ENCODE results near the gene HDAC4. TPM values are rescaled to one million over a fixed set of nuclear protein-coding genes. Genes with fewer than 3 reads are reported as not detected.
"Not testable (repeated sequence)": the region's sequence is repeated elsewhere in the genome, so short reads cannot be mapped to it uniquely, and the experiment has no call there.

HDAC4 gene
- polyA plus RNA-seq, 10 donors: 10.2 to 15.4 (median 11.9) TPM

DNA sequence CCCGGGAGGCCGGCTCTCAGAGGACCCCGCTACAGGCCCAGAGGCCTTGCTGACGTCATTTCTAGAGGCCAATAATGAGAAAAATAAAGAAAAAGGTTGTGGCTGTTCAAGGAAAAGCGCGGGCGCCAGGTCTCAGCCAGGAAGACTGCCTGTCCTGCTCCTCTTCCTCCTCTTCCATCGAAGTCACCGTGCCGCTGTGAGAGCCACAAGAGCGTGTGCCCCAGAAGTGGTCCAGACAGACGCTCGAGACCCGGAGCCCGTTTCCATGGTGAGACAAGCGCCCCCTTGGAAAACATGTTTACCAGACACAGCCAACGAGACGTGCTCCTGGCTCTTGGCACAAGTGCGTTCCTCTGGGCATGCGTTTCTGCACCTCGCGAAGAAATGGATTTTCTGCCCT is 210.5 kb downstream of the HDAC4 start:
- no peak for DNase-seq

GRCh38 chr2:239189711-239190131 is 211.1 kb downstream of the HDAC4 start:
- no peak for DNase-seq

- no peak for DNase-seq
Measured at GRCh38 chr2:239188536-239188935, 212.3 kb downstream of the HDAC4 start.

- no peak for DNase-seq
Measured at GRCh38 chr2:239187464-239188253, 213.2 kb downstream of the HDAC4 start.

DNA sequence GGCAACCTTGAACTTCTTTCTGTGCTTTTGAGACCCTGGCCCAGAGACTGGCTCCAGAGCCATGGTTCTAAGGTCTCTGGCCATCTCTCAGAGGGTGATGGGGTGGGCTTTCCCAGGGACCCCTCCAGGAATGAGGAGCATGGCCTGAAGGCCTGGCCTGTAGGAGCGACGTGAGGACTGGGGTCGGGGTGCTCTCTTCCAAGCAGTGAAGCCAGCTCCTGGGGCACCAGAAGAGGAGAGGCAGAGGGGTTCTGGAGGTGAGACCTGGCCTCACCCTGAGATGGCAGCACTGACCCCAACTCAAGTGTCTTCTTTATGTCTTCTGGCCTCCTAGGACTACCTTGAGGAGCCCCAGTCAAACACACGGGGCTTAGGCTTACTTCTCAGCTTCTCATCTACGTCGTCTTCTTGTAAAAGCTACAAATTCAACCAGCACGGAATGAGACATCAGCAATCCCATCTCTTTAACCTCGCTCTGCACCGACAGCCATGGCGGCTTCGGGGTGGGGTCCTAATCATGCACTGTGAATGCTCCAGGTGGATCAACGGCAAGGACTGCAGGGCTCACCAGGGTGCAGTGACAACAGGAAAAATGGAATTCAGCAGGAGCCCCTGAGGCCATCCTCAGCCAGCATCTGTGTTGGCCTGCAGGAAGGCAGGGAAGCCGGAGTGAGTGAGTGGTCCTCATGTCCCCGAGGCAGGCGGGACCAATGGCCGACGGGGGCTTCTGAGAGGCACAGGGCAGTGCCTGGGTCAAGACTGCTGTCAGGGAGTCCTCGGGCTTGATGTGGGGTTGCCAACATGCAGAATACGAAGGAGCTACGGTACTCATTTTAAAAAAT is 214.1 kb downstream of the HDAC4 start:
- DNase-seq: no peak

GRCh38 chr2:239184968-239185903 is 215.6 kb downstream of the HDAC4 start:
- no peak for DNase-seq

GRCh38 chr2:239184179-239184578 is 216.6 kb downstream of the HDAC4 start:
- no peak for DNase-seq

DNA sequence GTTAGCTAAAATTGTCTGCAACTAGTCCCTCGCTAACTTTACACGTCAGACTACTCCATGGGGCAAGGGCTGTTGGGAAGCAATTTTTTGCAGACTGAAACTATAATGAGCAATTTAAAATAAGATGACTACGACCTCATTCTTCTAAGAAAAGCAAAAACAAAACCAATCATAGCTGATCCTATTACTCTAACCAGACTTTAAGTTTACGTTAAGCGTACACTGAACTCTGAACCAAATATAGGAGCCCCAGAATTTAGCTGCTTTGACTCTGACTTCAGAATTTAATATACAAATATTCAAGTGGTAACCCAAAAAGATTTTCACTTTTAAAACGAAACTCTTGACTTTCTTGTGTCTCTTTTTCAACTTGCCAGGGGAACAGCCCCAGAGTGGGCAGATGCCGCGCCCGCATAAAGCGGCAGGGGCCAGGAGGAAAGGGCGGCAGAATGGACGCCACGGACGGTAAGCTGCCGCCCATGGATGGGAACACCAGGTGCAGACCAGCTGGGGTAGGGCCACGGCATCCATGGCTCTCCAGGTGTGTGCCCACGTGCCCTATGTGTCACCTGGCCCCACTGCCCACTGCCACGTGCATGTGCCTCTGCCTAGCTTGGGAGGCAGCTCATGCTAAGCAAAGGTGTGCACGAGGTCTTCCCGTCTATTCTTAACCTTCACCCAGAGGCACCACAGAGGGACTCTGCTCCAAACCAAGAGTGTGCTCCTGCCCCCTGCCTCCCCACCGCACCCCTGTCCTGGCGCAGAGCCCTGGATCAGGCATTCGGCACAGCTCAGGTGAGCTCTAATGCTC is 217.6 kb downstream of the HDAC4 start:
- no peak for DNase-seq

DNA sequence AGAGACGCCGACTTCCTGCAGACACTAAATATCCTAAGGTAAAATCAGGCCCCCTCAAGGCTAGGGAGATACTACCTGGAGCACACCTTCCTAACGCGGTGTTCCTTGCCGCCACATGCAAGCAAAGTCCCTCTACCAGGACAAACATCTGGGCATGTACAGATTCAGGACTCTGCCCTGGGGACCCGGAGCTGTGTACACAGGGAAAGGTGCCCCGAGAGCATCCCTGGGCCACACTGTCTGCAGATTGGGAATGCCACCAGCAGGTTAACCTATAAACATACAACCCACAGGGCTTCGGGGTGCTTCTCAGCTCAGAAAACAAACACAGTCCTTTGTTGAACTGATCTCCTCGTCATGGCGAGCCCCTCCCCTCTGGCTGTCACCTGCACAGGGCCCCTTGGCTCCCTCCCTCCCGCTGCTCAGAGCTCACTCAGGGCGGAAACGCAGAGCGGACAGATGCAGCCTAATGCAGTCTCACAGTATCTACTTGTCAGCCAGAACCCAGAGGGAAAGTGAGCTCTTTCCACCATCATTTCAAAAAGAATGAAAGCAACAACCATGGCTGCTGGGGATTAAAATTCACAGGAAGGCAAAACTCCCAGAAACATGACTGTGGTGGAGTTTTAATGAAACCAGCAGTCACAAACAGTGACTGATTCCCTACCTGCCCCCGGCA is 218.8 kb downstream of the HDAC4 start:
- DNase-seq: peak in 1 of 3 donors; percentile 35

DNA sequence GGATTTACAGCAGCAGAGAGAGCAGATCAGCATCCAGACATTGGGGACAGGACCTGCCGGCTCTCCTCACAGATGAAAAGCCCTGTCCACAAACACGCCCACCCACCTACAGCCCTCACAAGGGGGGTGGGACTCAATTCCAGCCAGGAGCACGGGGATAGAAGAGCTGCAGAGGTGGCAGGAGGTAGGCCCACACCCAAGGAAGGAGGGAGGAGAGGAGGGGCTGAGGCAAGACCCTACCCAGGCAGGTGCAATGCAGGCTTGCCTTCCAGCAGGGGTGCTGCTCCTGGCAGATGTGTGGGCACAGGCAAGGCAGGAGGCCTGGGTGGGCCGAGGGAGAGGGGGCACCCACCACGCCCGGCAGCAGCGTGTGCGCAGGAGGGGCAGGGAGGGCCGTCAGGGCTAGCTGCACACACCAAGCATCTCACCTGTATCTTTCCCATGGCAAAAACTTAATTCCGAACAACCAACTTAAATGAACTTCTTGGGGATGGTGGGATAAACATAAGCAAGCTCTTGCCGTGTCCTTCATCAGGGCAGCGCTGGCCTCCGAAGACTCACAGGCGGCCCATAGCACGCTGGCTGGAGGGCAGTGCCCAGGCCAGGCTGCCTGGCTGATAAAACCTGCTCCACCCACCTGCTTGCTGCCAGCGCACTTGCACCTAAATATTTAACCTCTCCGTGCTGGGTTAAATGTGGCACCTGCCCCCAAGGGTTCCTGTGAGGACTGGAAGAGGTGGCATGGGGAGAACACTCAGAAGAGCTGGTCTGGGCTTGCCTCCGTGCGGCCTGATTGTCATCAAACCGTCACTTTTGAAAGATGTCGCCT is 219.5 kb downstream of the HDAC4 start:
- no peak for DNase-seq

GRCh38 chr2:239180526-239181073 is 220.2 kb downstream of the HDAC4 start:
- DNase-seq: no peak

GRCh38 chr2:239179851-239180371 is 220.9 kb downstream of the HDAC4 start:
- DNase-seq: no peak

- no peak for DNase-seq
Measured at GRCh38 chr2:239178954-239179353, 221.9 kb downstream of the HDAC4 start.

GRCh38 chr2:239178484-239178883 is 222.3 kb downstream of the HDAC4 start:
- DNase-seq: no peak

- no peak for DNase-seq
Measured at GRCh38 chr2:239177908-239178307, 222.9 kb downstream of the HDAC4 start.

DNA sequence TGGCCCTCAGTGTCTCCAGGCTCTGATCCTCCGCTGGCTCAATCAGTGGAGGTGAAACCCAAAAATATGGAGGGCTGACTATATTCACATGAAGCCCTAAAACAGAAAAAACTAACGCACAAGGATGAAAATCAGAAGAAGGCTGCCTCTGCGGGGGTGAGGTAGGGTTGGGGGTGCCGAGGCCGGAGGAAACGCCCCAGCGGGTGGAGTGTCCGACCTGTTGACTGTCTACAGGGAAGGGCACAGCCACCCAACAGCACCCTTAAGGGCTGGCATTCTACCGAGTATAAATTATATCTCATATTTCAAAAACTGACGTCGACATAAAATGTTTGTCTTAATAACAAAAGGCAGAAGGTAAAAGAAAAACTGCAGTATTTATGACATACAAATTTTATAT is 223.5 kb downstream of the HDAC4 start:
- no peak for DNase-seq

DNA sequence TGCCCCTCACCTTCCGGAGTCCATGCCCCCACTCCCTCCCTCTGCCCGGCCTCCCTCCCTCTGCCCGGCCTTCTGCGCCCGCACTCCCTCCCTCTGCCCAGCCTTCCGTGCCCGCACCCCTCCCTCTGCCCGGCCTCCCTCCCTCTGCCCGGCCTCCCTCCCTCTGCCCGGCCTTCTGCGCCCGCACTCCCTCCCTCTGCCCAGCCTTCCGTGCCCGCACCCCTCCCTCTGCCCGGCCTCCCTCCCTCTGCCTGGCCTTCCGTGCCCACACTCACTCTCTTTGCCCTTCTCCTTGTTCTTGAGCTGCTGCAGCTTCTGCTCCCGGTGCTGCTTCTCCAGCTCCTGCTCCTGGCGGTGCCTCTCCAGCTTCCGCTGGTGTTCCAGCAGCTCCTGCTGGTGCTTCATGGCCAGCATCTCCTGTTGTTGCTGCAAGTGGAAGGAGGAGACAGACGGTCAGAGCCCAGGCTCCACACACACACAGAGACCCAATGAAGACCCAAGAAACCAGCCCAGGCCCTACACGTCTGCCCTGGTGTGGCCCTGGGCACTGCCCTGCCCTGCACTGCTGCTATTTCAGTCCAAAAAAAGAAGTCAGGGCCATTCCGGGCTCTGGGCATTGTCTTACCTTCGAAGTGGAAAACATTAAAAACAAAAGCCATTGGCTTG is 224.5 kb downstream of the HDAC4 start:
- not testable (repeated sequence) for DNase-seq

DNA sequence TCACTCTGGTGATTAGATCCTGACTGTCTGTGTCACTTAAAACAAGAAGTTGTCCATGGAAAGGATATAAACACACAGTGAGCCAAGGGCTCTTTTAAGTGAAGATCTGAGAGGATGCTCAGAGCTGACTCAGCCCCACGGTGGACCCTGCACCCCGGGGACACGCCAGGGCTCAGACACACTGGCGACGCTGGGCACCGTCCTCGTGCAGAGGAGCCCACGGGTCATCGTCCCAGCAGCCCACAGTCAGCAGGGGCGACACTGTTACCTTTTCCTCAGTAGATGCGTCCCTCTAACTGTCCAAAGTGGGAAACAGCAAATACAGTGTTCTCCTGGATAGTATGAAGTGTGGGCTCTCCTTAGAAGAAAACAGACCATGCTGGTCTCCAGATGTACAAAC is 225.6 kb downstream of the HDAC4 start:
- no peak for DNase-seq
